Mesenchymal stem cell (in vitro differentiated cells and primary cell): Measurements from ENCODE around the gene OR2A25.

Experiments
- DNase-seq: peaks from one replicate; pipeline ENCODE4 v3.0.0-alpha.2; 2013
- H2AFZ ChIP-seq: one replicate; pipeline ENCODE4 v1.6.1; 2013; ENCODE audit warnings: low read depth, mild to moderate bottlenecking, control low read depth, inconsistent platforms, low read length, moderate library complexity
- H2AK5ac ChIP-seq: 2 replicates; pipeline ENCODE4 v1.6.1; 2013; ENCODE audit warnings: low read length, moderate library complexity, mild to moderate bottlenecking, inconsistent platforms; ENCODE audit not compliant: severe bottlenecking
- H2BK120ac ChIP-seq: one replicate; pipeline ENCODE4 v1.6.1; 2013; ENCODE audit warnings: low read depth, mild to moderate bottlenecking, inconsistent platforms, low read length, moderate library complexity
- H2BK12ac ChIP-seq, 2 experiments: one replicate each; pipeline ENCODE4 v1.6.1; 2013; ENCODE audit warnings: inconsistent platforms in 2 of 2, low read length in 2 of 2, mild to moderate bottlenecking in 2 of 2, moderate library complexity in 2 of 2, control low read depth in 1 of 2
- H2BK15ac ChIP-seq: one replicate; pipeline ENCODE4 v1.6.1; 2013; ENCODE audit warnings: mild to moderate bottlenecking, low read depth, inconsistent platforms; ENCODE audit not compliant: poor library complexity, severe bottlenecking
- H2BK5ac ChIP-seq: 2 replicates; pipeline ENCODE4 v1.6.1; 2013; ENCODE audit warnings: low read depth, mild to moderate bottlenecking, low read length, control low read depth, inconsistent platforms; ENCODE audit not compliant: poor library complexity, severe bottlenecking
- H3K14ac ChIP-seq, 2 experiments: one replicate each; pipeline ENCODE4 v1.6.1; 2013; ENCODE audit warnings: inconsistent platforms in 2 of 2, low read length in 2 of 2, control low read depth in 1 of 2, mild to moderate bottlenecking in 1 of 2, moderate library complexity in 1 of 2
- H3K18ac ChIP-seq, 2 experiments: one replicate each; pipeline ENCODE4 v1.6.1; 2013; ENCODE audit warnings: inconsistent platforms in 2 of 2, low read length in 2 of 2, control low read depth in 1 of 2, low read depth in 1 of 2, mild to moderate bottlenecking in 1 of 2
- H3K23ac ChIP-seq, 2 experiments: one replicate each; pipeline ENCODE4 v1.6.1; 2013; ENCODE audit warnings: inconsistent platforms in 2 of 2, low read length in 2 of 2, mild to moderate bottlenecking in 2 of 2, moderate library complexity in 2 of 2, control low read depth in 1 of 2
- H3K27ac ChIP-seq: 2 replicates; pipeline ENCODE4 v1.5.1; 2013; ENCODE audit warnings: mild to moderate bottlenecking, moderate library complexity, low read length, control low read depth, inconsistent platforms; ENCODE audit not compliant: poor library complexity, severe bottlenecking
- H3K27me3 ChIP-seq, 2 experiments: 2 replicates each; pipeline versions ENCODE4 v1.6.1 to v1.7.0; 2013; ENCODE audit warnings: low read length in 2 of 2, mild to moderate bottlenecking in 2 of 2, moderate library complexity in 2 of 2, control low read depth in 1 of 2, inconsistent platforms in 1 of 2; ENCODE audit not compliant: control insufficient read depth in 1 of 2, insufficient read depth in 1 of 2
- H3K36me3 ChIP-seq, 2 experiments: 2 replicates each; pipeline versions ENCODE4 v1.6.1 to v1.7.0; 2013; ENCODE audit warnings: low read length in 2 of 2, control low read depth in 1 of 2, inconsistent platforms in 1 of 2, low read depth in 1 of 2, mild to moderate bottlenecking in 1 of 2; ENCODE audit not compliant: insufficient read depth in 2 of 2, control insufficient read depth in 1 of 2
- H3K4ac ChIP-seq, 2 experiments: one replicate each; pipeline ENCODE4 v1.6.1; 2013; ENCODE audit warnings: inconsistent platforms in 2 of 2, low read length in 2 of 2, mild to moderate bottlenecking in 2 of 2, moderate library complexity in 2 of 2, control low read depth in 1 of 2, low read depth in 1 of 2
- H3K4me1 ChIP-seq: 2 replicates; pipeline ENCODE4 v1.6.1; 2013; ENCODE audit warnings: low read depth, low read length, control low read depth; ENCODE audit not compliant: control insufficient read depth, insufficient read depth
- H3K4me2 ChIP-seq: 2 replicates; pipeline ENCODE4 v1.6.1; 2013; ENCODE audit warnings: low read length, mild to moderate bottlenecking, inconsistent platforms; ENCODE audit not compliant: poor library complexity, severe bottlenecking
- H3K4me3 ChIP-seq, 2 experiments: 2 replicates each; pipeline versions ENCODE4 v1.5.1 to v1.7.0; 2013; ENCODE audit warnings: low read length in 2 of 2, mild to moderate bottlenecking in 2 of 2, control low read depth in 1 of 2, low read depth in 1 of 2; ENCODE audit not compliant: insufficient read depth in 1 of 2
- H3K79me1 ChIP-seq: replicated peaks from 2 replicates; pipeline ENCODE4 v1.6.1; 2013; ENCODE audit warnings: mild to moderate bottlenecking, control low read depth, low read length, inconsistent platforms; ENCODE audit not compliant: poor library complexity, severe bottlenecking
- H3K9ac ChIP-seq: 2 replicates; pipeline ENCODE4 v1.7.0; 2013; ENCODE audit warnings: mild to moderate bottlenecking, low read length, moderate library complexity
- H3K9me3 ChIP-seq: 2 replicates; pipeline ENCODE4 v1.7.0; 2013; ENCODE audit warnings: mild to moderate bottlenecking, low read length; ENCODE audit not compliant: control insufficient read depth
- H4K8ac ChIP-seq: one replicate; pipeline ENCODE4 v1.6.1; 2013; ENCODE audit warnings: inconsistent platforms, mild to moderate bottlenecking, low read length, moderate library complexity
- H4K91ac ChIP-seq: one replicate; pipeline ENCODE4 v1.6.1; 2013; ENCODE audit warnings: mild to moderate bottlenecking, low read length, inconsistent platforms
- WGBS: methylation state at CpG from one replicate; pipeline ENCODE4 v1.1.7; 2013; ENCODE audit warnings: mixed read lengths; 5-methylcytosine and 5-hydroxymethylcytosine counted together

Gene OR2A25

DNA sequence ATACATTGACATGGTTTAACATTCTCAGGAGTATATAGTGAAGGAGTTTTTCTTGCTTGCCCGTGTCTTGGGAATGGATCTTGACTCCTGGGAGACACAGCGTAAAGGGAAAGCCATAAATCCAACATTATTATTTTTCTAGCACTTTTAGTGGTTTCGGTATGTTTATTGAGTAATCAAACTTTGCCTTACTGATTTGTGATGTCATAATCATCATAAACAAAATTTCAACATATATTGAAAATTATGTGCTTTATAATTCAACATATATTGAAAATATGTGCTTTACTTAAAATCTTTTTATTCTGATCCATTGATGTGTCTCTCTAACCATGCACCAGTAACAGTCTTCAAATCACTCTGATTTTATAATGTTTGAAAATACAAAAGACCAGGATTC lies 41.1 kb upstream of the OR2A25 start:
- Histone ChIP-seq H2BK120ac (no peak overlapping the region), H3K27me3 (no peaks in the 10 kb centered on the region), H4K91ac (no peak overlapping the region), H2AFZ (no peak overlapping the region), H3K79me1 (no peaks in the 10 kb centered on the region), H4K8ac (no peak overlapping the region), H3K4ac (no peak overlapping the region), H2BK12ac (no peak overlapping the region), H3K27ac (no peak overlapping the region), H3K9ac (no peak overlapping the region), H3K9me3 (no peaks in the 10 kb centered on the region), H3K4me3 (no peak overlapping the region), H2BK15ac (no peak overlapping the region), H2AK5ac (no peak overlapping the region), H3K14ac (no peak overlapping the region), H3K23ac (no peak overlapping the region), H2BK5ac (no peak overlapping the region), H3K4me1 (no peaks in the 10 kb centered on the region), H3K4me2 (no peak overlapping the region), H3K18ac (no peak overlapping the region), H3K36me3 (no peaks in the 10 kb centered on the region)
- DNase-seq, result no peak
- WGBS, result no CpG with 5 or more reads among the region's 3 CpGs

GRCh38 chr7:144032516-144032915 lies 37.1 kb upstream of the OR2A25 start:
- no peak overlapping the region for H2BK15ac ChIP-seq
- H4K91ac ChIP-seq, result no peak overlapping the region
- H2AFZ ChIP-seq, result no peak overlapping the region
- H3K23ac ChIP-seq, result no peak overlapping the region
- no peak overlapping the region for H2BK5ac ChIP-seq
- H2AK5ac ChIP-seq, result no peak overlapping the region
- H3K4me1 ChIP-seq, result no peaks in the 10 kb centered on the region
- no peaks in the 10 kb centered on the region for H3K36me3 ChIP-seq
- H3K18ac ChIP-seq, result no peak overlapping the region
- WGBS, result 89% methylated on average over 5 of the region's 5 CpGs
- H3K9ac ChIP-seq, result no peak overlapping the region
- H2BK12ac ChIP-seq, result no peak overlapping the region
- no peak overlapping the region for H3K4me3 ChIP-seq
- H4K8ac ChIP-seq, result no peak overlapping the region
- H3K9me3 ChIP-seq, result no peaks in the 10 kb centered on the region
- H3K27me3 ChIP-seq, result no peaks in the 10 kb centered on the region
- no peaks in the 10 kb centered on the region for H3K79me1 ChIP-seq
- no peak for DNase-seq
- H3K4ac ChIP-seq, result no peak overlapping the region
- H2BK120ac ChIP-seq, result no peak overlapping the region
- H3K4me2 ChIP-seq, result no peak overlapping the region
- H3K14ac ChIP-seq, result no peak overlapping the region
- H3K27ac ChIP-seq, result no peak overlapping the region

DNA sequence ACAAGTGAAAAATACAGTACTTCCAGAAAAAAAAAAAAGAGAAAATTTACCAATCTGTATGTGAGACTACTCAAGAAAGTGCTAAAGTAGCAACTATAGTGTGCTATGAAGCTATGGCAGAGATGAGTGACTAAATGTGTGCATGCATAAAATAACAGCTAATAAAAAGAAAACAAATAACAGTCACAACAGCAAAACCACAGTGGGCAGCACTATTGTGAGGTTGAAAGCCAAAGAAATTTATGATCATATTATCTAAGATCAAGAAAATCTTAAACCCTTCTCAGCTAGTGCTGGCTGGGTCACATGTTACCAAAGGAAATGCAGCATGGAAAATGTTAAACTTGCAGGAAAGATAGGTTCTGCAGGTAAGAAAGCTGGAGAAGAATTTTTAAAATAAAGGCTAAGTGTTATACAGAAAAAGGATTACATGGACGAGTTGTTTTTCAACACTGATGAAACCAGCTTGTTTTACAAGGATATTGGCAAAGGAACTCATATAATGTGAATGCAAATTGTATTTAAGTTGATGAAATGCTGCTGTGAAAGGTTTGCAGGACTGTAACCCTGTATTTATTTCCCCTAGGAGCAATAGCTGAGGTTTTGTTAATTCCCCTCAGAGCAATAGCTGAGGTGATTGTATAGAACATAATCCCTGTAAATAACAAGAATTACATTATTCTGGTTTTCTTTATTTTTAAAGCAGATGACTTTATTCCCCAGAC lies 36.5 kb upstream of the OR2A25 start:
- H3K9ac ChIP-seq, result no peak overlapping the region
- no peak overlapping the region for H2BK15ac ChIP-seq
- H3K36me3 ChIP-seq, result no peaks in the 10 kb centered on the region
- H2BK12ac ChIP-seq, result no peak overlapping the region
- H3K27ac ChIP-seq, result no peak overlapping the region
- H4K91ac ChIP-seq, result no peak overlapping the region
- H3K9me3 ChIP-seq, result no peaks in the 10 kb centered on the region
- no peak overlapping the region for H3K18ac ChIP-seq
- DNase-seq, result no peak
- H2BK5ac ChIP-seq, result no peak overlapping the region
- no peak overlapping the region for H4K8ac ChIP-seq
- no peak overlapping the region for H2AFZ ChIP-seq
- no peaks in the 10 kb centered on the region for H3K4me1 ChIP-seq
- no peak overlapping the region for H3K14ac ChIP-seq
- no peaks in the 10 kb centered on the region for H3K27me3 ChIP-seq
- no peak overlapping the region for H3K23ac ChIP-seq
- no peaks in the 10 kb centered on the region for H3K79me1 ChIP-seq
- 55% methylated on average over 1 of the region's 1 CpG for WGBS
- no peak overlapping the region for H3K4ac ChIP-seq
- no peak overlapping the region for H2BK120ac ChIP-seq
- H3K4me2 ChIP-seq, result no peak overlapping the region
- H3K4me3 ChIP-seq, result no peak overlapping the region
- no peak overlapping the region for H2AK5ac ChIP-seq

GRCh38 chr7:144035385-144035784 lies 34.2 kb upstream of the OR2A25 start:
- no peak overlapping the region for H4K91ac ChIP-seq
- no peak overlapping the region for H3K9ac ChIP-seq
- H3K23ac ChIP-seq, result no peak overlapping the region
- no peaks in the 10 kb centered on the region for H3K27me3 ChIP-seq
- H2BK12ac ChIP-seq, result no peak overlapping the region
- no peaks in the 10 kb centered on the region for H3K4me1 ChIP-seq
- H3K9me3 ChIP-seq, result no peaks in the 10 kb centered on the region
- H2BK15ac ChIP-seq, result no peak overlapping the region
- no peak overlapping the region for H2BK120ac ChIP-seq
- H3K36me3 ChIP-seq, result no peaks in the 10 kb centered on the region
- H3K14ac ChIP-seq, result no peak overlapping the region
- H4K8ac ChIP-seq, result no peak overlapping the region
- no peaks in the 10 kb centered on the region for H3K79me1 ChIP-seq
- no peak overlapping the region for H2AK5ac ChIP-seq
- H2AFZ ChIP-seq, result no peak overlapping the region
- H3K4me3 ChIP-seq, result no peak overlapping the region
- no peak overlapping the region for H2BK5ac ChIP-seq
- H3K18ac ChIP-seq, result no peak overlapping the region
- no peak overlapping the region for H3K4me2 ChIP-seq
- no peak for DNase-seq
- no peak overlapping the region for H3K27ac ChIP-seq
- H3K4ac ChIP-seq, result no peak overlapping the region
